ENCODE data around the gene CT45A2.
"Not testable (repeated sequence)": the region's sequence is repeated elsewhere in the genome, so short reads cannot be mapped to it uniquely, and the experiment has no call there.

CT45A2 gene, protein sequence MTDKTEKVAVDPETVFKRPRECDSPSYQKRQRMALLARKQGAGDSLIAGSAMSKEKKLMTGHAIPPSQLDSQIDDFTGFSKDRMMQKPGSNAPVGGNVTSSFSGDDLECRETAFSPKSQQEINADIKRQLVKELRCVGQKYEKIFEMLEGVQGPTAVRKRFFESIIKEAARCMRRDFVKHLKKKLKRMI

DNA sequence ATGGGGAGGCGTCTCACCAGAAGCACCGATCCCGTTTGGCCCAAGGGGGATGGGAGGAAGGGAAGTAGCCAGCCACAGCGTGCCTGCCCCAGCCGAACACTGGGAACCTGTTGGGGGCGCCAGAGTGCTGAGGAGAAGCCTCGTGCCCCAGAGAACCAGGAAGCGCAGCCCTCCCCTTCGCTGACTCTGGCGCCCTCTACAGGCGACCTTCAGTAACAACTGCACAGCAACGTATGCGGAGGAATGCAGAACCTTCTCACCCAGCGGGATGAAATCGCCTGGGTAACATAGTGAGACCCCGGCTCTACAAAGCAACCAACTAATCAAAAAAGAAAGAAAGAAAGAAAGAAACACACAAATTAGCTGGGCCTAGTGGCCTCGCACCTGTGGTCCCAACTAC lies at the start of gene CT45A2:
TSS of gene CT45A2 (minus strand) at position 101 of the 400 bp plus-strand sequence. CDS start 3,747 bp downstream, outside the sequence.
- DNase-seq, result not testable (repeated sequence)

DNA sequence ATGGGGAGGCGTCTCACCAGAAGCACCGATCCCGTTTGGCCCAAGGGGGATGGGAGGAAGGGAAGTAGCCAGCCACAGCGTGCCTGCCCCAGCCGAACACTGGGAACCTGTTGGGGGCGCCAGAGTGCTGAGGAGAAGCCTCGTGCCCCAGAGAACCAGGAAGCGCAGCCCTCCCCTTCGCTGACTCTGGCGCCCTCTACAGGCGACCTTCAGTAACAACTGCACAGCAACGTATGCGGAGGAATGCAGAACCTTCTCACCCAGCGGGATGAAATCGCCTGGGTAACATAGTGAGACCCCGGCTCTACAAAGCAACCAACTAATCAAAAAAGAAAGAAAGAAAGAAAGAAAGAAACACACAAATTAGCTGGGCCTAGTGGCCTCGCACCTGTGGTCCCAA lies 34.6 kb upstream of the CT45A2 start, which contains the start of gene CT45A8:
TSS of gene CT45A8 (minus strand) at position 101 of the 400 bp plus-strand sequence. CDS start 3,755 bp downstream, outside the sequence.
- not testable (repeated sequence) for DNase-seq

DNA sequence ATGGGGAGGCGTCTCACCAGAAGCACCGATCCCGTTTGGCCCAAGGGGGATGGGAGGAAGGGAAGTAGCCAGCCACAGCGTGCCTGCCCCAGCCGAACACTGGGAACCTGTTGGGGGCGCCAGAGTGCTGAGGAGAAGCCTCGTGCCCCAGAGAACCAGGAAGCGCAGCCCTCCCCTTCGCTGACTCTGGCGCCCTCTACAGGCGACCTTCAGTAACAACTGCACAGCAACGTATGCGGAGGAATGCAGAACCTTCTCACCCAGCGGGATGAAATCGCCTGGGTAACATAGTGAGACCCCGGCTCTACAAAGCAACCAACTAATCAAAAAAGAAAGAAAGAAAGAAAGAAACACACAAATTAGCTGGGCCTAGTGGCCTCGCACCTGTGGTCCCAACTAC lies 17.4 kb upstream of the CT45A2 start, which contains the start of gene CT45A7:
TSS of gene CT45A7 (minus strand) at position 101 of the 400 bp plus-strand sequence. CDS start 3,747 bp downstream, outside the sequence.
- not testable (repeated sequence) for DNase-seq

DNA sequence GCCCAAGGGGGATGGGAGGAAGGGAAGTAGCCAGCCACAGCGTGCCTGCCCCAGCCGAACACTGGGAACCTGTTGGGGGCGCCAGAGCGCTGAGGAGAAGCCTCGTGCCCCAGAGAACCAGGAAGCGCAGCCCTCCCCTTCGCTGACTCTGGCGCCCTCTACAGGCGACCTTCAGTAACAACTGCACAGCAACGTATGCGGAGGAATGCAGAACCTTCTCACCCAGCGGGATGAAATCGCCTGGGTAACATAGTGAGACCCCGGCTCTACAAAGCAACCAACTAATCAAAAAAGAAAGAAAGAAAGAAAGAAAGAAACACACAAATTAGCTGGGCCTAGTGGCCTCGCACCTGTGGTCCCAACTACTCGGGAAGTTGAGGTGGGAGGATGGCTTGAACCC lies 17.1 kb downstream of the CT45A2 start, which contains the start of gene CT45A6:
TSS of gene CT45A6 (minus strand) at position 101 of the 400 bp plus-strand sequence. CDS start 3,794 bp downstream, outside the sequence.
- DNase-seq, result not testable (repeated sequence)

DNA sequence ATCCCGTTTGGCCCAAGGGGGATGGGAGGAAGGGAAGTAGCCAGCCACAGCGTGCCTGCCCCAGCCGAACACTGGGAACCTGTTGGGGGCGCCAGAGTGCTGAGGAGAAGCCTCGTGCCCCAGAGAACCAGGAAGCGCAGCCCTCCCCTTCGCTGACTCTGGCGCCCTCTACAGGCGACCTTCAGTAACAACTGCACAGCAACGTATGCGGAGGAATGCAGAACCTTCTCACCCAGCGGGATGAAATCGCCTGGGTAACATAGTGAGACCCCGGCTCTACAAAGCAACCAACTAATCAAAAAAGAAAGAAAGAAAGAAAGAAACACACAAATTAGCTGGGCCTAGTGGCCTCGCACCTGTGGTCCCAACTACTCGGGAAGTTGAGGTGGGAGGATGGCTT lies 34.4 kb downstream of the CT45A2 start, which contains the start of gene CT45A5:
TSS of gene CT45A5 (minus strand) at position 101 of the 400 bp plus-strand sequence. CDS start 3,774 bp downstream, outside the sequence.
- DNase-seq, result not testable (repeated sequence)

DNA sequence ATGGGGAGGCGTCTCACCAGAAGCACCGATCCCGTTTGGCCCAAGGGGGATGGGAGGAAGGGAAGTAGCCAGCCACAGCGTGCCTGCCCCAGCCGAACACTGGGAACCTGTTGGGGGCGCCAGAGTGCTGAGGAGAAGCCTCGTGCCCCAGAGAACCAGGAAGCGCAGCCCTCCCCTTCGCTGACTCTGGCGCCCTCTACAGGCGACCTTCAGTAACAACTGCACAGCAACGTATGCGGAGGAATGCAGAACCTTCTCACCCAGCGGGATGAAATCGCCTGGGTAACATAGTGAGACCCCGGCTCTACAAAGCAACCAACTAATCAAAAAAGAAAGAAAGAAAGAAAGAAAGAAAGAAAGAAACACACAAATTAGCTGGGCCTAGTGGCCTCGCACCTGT lies 51.7 kb downstream of the CT45A2 start, which contains the start of gene CT45A3:
TSS of gene CT45A3 (minus strand) at position 101 of the 400 bp plus-strand sequence. CDS start 3,747 bp downstream, outside the sequence.
- DNase-seq, result not testable (repeated sequence)
